Mesothelial cell of epicardium (in vitro differentiated cells): ENCODE measurements around the gene GLCCI1. TPM values are rescaled to one million over a fixed set of nuclear protein-coding genes. Genes with fewer than 3 reads are reported as not detected.
"Not testable (repeated sequence)": the region's sequence is repeated elsewhere in the genome, so short reads cannot be mapped to it uniquely, and the experiment has no call there.

Source experiments
- DNase-seq, 2 experiments: peaks; one replicate each; pipeline ENCODE4 v3.0.0; 2021; ENCODE audit warnings: low spot score in 2 of 2; ENCODE audit not compliant: unreplicated experiment in 2 of 2
- H3K27ac Mint-ChIP-seq: 2 replicates; pipeline ENCODE4 v1.8.0; 2021; ENCODE audit warnings: mixed read lengths
- H3K27me3 Mint-ChIP-seq: 2 replicates; pipeline ENCODE4 v1.8.0; 2021; ENCODE audit warnings: low read depth, mixed read lengths
- H3K36me3 Mint-ChIP-seq: 2 replicates; pipeline ENCODE4 v1.8.0; 2021; ENCODE audit warnings: mixed read lengths
- H3K4me1 Mint-ChIP-seq: 2 replicates; pipeline ENCODE4 v1.8.0; 2021; ENCODE audit warnings: mixed read lengths
- H3K4me3 Mint-ChIP-seq: 2 replicates; pipeline ENCODE4 v1.8.0; 2021; ENCODE audit warnings: mild to moderate bottlenecking, moderate library complexity, mixed read lengths
- H3K9me3 Mint-ChIP-seq: 2 replicates; pipeline ENCODE4 v1.8.0; 2021; ENCODE audit warnings: mixed read lengths
- CTCF ChIP-seq: fragments of 200-600 bp; sonication (generic); IDR thresholded peaks from one replicate; pipeline ENCODE4 v1.5.0; 2021; ENCODE audit warnings: antibody characterized with exemption; ENCODE audit not compliant: unreplicated experiment
- total RNA-seq: library from RNA; stranded (reverse); gene quantifications from 3 replicates; pipeline ENCODE4 v1.2.1, GENCODE V29; 2021

Gene GLCCI1
- total RNA-seq, 1 donor from 2014 or later = 30.2 TPM

- peaks cover 23% of the 10 kb centered on the region for H3K9me3 Mint-ChIP-seq
- TF ChIP-seq CTCF = no peak
- no peak for DNase-seq
- H3K27me3 Mint-ChIP-seq = no peaks in the 10 kb centered on the region
- peaks cover 19% of the 10 kb centered on the region for H3K36me3 Mint-ChIP-seq
- no peak overlapping the region for H3K4me3 Mint-ChIP-seq
- H3K4me1 Mint-ChIP-seq = peaks cover 4% of the 10 kb centered on the region
- H3K27ac Mint-ChIP-seq = no peak overlapping the region
These were observed 20.1 kb downstream of the GLCCI1 start for GRCh38 chr7:7988706-7989105.

- no peak for DNase-seq
- H3K27ac Mint-ChIP-seq = no peak overlapping the region
- no peak for TF ChIP-seq CTCF
- peaks cover 4% of the 10 kb centered on the region for H3K4me1 Mint-ChIP-seq
- H3K9me3 Mint-ChIP-seq = peaks cover 23% of the 10 kb centered on the region
- peaks cover 19% of the 10 kb centered on the region for H3K36me3 Mint-ChIP-seq
- no peaks in the 10 kb centered on the region for H3K27me3 Mint-ChIP-seq
- no peak overlapping the region for H3K4me3 Mint-ChIP-seq
These were observed 20.5 kb downstream of the GLCCI1 start for GRCh38 chr7:7989133-7989532.

- H3K4me1 Mint-ChIP-seq = peaks cover 4% of the 10 kb centered on the region
- H3K27me3 Mint-ChIP-seq = no peaks in the 10 kb centered on the region
- peaks cover 22% of the 10 kb centered on the region for H3K36me3 Mint-ChIP-seq
- H3K9me3 Mint-ChIP-seq = peaks cover 27% of the 10 kb centered on the region
- no peak overlapping the region for H3K4me3 Mint-ChIP-seq
- no peak overlapping the region for H3K27ac Mint-ChIP-seq
- no peak for DNase-seq
- TF ChIP-seq CTCF = no peak
These were observed 21.2 kb downstream of the GLCCI1 start for GRCh38 chr7:7989616-7990440.

- Mint-ChIP-seq H3K4me3 (no peak overlapping the region), H3K27me3 (no peaks in the 10 kb centered on the region), H3K27ac (no peak overlapping the region), H3K9me3 (peaks cover 32% of the 10 kb centered on the region), H3K4me1 (peaks cover 4% of the 10 kb centered on the region), H3K36me3 (peaks cover 26% of the 10 kb centered on the region)
- DNase-seq = no peak
- TF ChIP-seq CTCF = no peak
These were observed 21.8 kb downstream of the GLCCI1 start for GRCh38 chr7:7990441-7990761.

GRCh38 chr7:7992506-7992905, 23.9 kb downstream of the GLCCI1 start:
- no peak for TF ChIP-seq CTCF
- Mint-ChIP-seq H3K9me3 (peaks cover 32% of the 10 kb centered on the region), H3K4me1 (peaks cover 13% of the 10 kb centered on the region), H3K4me3 (no peak overlapping the region), H3K27me3 (no peaks in the 10 kb centered on the region), H3K27ac (no peak overlapping the region), H3K36me3 (peaks cover 28% of the 10 kb centered on the region)
- no peak for DNase-seq

GRCh38 chr7:7995348-7995747, 26.8 kb downstream of the GLCCI1 start:
- H3K9me3 Mint-ChIP-seq = peaks cover 40% of the 10 kb centered on the region
- H3K36me3 Mint-ChIP-seq = peaks cover 29% of the 10 kb centered on the region
- H3K27ac Mint-ChIP-seq, H3K4me3 Mint-ChIP-seq, H3K27me3 Mint-ChIP-seq, DNase-seq, H3K4me1 Mint-ChIP-seq: not testable (repeated sequence)
